Measurements from ENCODE around the gene PGBD5.
"Not testable (repeated sequence)": the region's sequence is repeated elsewhere in the genome, so short reads cannot be mapped to it uniquely, and the experiment has no call there.

PGBD5 gene

DNA sequence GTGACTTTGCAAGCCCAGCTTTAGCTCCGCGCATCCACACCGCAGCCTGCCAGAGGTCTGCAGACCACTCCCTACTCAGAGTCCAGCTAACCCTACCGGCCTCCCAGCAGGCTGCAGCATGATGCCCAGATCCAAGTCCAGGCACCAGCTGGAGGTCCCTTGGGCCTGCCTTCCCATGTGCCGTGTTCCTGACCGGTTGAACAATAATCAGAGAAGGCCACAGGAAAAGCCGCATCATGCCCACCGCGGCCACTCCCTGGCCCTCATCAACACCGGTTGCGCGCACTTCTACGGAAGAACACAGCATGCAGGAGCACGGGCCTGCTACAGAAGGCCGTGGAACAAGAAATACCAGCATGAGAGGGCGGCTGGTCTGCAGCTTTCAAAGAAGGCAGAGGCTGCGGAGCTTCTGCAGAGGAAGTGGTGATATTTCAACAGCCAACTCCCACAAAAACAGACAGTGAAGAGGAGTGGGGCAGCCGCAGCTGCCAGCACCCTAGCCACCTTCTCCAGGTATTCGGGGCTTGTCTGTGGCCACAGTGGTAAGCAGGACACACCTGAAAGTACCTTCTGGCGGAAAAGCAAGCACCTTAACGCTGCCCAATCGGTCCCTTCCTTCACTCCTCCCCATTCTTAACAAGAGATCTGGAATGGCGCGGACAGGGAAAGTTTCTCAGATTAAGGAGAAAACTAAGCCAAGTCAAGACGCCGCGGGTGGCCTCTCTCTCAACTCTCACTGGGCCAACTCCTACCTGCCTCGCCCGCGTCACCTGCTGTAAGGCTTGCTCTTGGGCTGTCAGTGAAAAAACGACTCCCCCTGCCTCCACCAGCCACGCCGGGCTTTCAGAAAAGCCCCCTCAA lies 1.5 kb downstream of the PGBD5 start:
- DNase-seq = no peak

- no peak for DNase-seq
These were observed 2.2 kb downstream of the PGBD5 start for GRCh38 chr1:230423951-230424350.

GRCh38 chr1:230423261-230423660 lies 2.9 kb downstream of the PGBD5 start:
- no peak for DNase-seq

- DNase-seq = no peak
These were observed 3.7 kb downstream of the PGBD5 start for GRCh38 chr1:230422221-230422981.

GRCh38 chr1:230421481-230421880 lies 4.7 kb downstream of the PGBD5 start:
- no peak for DNase-seq

DNA sequence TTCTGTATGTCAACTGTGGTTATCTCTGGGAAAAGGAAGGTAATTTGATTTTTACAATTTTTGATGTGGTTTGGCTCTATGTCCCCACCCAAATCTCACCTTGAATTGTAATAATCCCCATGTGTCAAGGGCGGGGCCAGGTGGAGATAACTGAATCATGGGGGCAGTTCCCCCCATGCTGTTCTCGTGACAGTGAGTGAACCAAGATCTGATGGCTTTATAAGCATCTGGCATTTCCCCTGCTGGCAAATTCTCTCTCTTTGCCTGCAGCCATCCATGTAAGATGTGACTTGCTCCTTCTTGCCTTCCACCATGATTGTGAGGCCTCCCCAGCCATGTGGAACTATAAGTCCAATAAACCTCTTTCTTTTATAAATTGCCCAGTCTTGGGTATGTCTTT lies 5.8 kb downstream of the PGBD5 start:
- not testable (repeated sequence) for DNase-seq

DNA sequence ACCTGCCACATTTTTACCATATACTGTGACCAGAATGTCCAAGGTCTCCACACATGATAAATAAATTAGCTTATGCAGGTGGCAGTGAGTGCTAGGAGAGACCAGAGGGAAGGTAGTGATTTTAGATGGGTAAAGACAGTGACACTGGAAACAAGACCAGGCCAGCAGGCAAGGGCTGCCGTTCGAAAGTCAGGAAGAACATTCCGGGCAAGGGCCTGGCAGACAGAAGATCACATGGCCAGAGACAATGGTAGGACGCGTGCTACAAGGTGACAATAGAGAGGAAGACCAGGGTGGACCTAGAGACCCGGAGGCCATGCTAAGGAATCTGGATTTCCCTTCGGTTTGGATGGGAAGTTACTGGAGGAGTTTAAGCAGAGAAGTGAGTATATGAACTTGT lies 9.7 kb downstream of the PGBD5 start:
- no peak for DNase-seq

GRCh38 chr1:230415405-230416132 lies 10.6 kb downstream of the PGBD5 start:
- no peak for DNase-seq

DNA sequence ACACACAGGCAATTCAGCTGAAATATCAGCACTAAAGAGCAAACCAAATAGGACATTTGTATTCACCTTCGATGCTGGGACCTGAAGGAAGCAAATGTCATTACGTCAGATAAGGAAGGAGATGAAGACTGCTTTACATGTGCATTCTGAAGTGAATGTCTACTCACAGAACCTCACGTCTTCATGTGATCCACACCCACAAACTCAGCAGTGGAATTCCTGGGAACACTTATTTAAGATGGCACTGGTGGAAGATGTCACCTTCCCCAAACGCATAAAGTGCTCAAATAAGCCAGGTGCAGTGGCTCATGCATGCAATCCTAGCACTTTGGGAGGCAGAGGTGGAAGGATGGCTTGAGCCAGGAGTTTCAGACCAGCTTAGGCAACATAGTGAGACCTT lies 11.4 kb downstream of the PGBD5 start:
- DNase-seq = no peak

- DNase-seq = no peak
These were observed 12.0 kb downstream of the PGBD5 start for GRCh38 chr1:230414102-230414501.

- DNase-seq = no peak
These were observed 13.1 kb downstream of the PGBD5 start for GRCh38 chr1:230413061-230413460.

DNA sequence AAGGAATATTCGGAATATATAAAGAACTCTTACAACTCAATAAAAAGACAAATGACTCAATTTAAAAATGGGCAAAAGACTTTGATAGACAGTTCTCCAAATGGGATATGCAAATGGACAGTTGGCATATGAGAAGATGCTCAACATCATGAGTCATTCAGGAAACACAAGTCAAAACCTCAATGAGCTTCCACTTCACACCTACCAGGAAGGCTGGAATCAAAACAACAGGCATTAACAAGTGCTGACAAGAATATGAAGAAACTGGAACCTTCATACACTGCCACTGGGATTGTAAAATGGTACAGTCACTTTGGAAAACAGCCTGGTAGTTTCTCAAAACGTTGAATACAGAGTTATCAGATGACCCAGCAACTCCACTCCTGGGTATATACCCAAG lies 17.2 kb downstream of the PGBD5 start:
- DNase-seq = no peak

- DNase-seq = no peak
These were observed 18.8 kb downstream of the PGBD5 start for GRCh38 chr1:230407351-230407750.

- DNase-seq = not testable (repeated sequence)
These were observed 19.4 kb downstream of the PGBD5 start for GRCh38 chr1:230406727-230407126.

GRCh38 chr1:230403442-230403841 lies 22.7 kb downstream of the PGBD5 start:
- DNase-seq = no peak

DNA sequence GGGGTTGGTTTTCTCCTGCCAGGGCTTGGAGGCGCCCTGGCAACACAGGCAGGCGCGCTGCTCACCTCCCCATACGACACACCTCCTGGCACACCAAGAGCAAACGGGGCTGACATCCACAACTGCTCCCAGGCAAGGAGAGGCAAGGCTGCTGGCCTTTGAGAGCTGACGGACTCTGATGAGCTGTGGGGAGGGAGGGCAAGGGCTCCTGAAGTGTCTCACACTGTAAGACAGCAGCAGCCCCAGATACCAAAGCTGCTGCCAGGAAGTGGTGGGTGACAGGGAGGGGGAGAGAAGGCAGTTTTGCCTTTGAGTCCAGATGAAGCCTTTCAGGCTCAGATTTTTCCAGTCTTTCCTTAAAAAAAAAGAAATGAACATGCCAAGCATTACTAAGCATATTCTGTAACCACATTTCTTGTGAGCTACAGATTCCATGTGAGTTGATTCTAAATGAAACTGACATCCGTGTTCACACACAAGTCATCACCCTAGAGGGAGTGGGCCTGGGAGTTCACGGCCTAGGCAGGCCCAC lies 24.3 kb downstream of the PGBD5 start:
- DNase-seq = no peak

GRCh38 chr1:230401101-230401500 lies 25.0 kb downstream of the PGBD5 start:
- DNase-seq = no peak

- DNase-seq = no peak
These were observed 26.2 kb downstream of the PGBD5 start for GRCh38 chr1:230400007-230400344.

DNA sequence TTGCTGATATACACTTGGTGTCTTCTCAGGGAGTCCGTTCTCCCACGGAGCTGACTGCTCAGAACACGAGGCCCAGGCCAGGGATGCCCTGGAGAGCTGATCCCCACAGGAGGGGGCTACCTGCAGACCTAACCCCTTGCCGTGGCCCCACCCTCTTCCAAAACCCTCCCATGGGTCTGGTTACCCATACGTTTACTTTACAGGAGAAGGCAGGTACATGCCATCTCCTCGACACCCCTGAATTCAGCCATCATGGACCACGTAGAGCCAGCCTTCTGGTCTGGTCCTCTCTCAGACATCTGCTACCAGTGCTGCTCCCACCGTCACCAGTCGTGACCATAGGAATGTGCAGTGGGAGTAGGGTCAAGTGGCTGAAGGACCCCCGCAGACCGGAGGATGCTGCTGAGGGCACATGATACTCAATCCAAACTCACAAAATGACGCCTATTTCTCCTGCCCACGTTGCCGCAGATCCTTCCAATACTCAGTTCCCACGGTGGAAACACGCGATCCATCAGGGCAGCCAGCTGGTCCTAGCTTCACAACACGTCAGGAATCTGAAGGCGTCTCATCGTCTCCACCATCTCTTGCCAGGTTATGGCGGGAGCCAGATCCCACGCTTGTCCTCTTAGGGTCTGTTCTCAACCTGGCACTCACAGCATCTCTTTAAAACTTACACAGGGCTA lies 26.7 kb downstream of the PGBD5 start:
- DNase-seq = no peak

- no peak for DNase-seq
These were observed 27.3 kb downstream of the PGBD5 start for GRCh38 chr1:230398856-230399255.

GRCh38 chr1:230396966-230397365 lies 29.2 kb downstream of the PGBD5 start:
- DNase-seq = no peak

DNA sequence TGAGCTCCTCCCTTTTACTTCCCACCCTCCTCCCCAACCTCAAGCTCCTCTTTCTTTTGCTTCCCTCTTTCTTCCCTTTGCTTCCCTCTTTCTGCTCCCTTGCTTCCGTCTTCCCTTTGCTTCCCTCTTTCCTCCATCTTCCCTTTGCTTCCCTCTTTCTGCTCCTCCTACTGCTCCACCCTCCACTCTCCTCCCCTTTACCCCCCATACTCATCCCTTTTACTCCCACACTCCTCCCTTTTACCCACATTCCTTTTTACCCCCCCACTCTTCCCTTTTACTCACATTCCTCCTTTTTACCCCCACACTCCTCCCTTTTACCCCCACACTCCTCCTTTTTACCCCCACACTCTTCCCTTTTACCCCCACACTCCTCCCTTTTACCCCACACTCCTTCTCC lies 30.2 kb downstream of the PGBD5 start:
- DNase-seq = no peak

GRCh38 chr1:230394741-230395140 lies 31.4 kb downstream of the PGBD5 start:
- no peak for DNase-seq

All from activated T-cell treated with anti-CD3 and anti-CD28 coated beads for 4 hours (primary cell).